NCI-H187 (cell line): ENCODE data around the gene CHMP1A.

ENCODE experiments used
- DNase-seq, 2 experiments: peaks; one replicate each; lab custom pipeline; 2025; lab: John Stamatoyannopoulos, UW

The CHMP1A gene

DNA sequence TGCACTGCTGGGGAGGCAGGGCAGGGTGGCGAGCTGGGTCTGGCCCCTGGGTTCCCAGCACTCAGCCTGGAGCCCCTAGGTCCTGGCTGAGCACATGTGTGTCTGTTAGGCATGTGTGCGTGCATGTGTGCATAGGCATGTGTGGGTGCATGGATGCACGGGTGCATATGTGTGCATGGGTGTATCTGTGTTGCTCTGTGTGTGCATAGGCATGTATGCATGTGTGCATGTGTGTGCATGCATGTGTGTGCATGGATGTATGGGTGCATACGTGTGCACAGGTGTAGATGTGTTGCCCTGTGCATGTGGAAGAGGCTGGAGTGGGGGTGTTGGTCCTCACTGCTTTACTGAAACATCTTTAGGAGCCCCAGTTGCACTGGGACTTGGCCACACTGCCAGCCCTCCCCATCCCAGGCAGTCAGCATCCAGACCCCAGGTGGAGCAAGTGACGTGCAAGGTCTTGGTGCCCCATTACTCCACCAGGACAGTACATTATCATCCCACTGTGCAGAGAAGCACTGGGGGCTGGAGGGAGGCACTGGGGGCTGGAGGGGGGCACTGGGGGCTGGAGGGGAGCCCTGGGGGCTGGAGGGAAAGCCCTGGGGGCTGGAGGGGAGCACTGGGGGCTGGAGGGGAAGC is 54.4 kb downstream of the CHMP1A start:
- no peak for DNase-seq

DNA sequence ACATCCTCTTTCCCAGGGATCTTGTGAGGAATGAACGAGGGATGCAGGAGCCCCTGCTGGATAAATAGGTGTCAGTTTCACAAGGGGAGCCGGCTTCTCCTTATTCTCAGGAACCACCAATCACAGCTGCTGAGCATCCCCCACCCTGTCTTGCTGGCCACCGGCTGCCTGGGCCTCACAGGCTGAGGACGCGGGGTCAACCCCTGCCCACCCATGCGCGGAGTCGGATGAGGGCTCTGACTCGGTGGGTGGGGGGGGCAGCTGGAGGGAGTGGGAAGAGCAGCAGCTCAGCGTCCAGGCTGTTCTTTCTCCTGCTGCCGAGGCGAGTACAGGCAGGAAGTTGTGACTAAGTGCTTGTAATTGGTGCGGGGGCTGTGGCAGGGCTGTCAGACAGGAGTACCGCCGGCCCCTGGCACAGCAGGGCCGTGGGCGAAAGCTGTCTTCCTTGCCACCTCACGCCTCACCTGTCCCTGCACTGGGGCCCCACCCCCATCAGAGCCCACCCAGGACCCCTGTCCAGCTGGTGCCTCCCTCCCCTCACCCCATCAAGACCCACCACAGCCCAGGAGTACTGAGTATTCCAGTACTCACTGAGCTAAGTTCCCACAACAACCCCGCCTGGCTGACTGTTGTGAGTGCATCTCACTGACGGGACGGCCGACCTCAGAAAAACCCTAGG is 55.1 kb downstream of the CHMP1A start:
- no peak for DNase-seq

DNA sequence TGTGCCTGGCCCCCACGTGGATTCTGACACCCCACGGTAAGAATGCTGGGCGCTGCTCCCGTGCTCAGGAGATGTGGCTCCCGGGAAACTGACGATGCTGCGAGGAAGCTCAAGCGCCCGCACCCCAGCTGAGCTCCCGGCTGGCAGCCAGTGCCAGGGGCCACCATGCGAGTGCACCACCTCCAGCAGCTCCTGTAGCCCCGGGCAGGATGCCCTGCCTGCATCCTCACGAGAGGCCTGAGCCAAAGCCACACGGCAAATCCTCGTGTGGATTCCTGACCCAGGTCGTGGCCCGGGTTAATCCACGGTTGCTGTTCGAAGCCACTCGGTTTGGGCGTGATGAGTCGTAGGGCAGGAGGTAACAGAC is 55.6 kb downstream of the CHMP1A start:
- DNase-seq, result no peak

DNA sequence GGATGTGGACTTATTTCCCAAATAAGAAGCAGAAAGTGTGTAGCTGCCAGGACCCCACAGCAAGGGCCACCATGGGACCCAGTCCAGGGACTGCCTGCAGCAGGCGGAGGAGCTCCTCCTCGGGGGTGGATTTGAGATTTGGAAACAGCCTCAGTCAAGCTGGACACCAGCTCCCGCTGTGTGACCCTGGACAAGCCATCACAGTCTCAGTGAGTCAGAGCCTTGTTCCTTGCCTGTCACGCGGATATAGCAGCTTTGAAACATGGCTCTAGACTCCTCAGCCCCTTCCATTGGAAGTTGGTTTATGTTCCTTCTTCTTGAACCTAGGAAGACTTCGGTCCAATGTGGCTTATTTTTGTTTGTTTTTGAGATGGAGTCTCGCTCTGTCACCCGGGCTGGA is 56.6 kb downstream of the CHMP1A start:
- no peak for DNase-seq

DNA sequence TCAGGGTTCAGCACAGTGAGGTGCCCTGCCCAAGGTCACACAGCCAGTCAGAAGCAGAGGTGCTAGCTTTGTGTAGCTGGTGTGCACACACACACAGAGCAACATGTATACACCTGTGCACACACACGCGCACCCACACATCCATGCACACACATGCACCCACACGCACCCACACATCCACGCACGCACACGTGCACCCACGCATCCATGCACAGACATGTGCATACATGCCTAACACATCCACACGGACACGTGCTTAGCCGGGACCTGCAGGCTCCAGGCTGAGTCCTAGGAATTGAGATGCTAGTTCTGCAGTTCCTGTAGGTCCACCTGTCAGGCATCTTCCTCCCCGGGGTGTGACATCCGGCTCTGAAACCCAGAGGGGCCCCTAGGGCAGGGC is 57.1 kb downstream of the CHMP1A start:
- no peak for DNase-seq

DNA sequence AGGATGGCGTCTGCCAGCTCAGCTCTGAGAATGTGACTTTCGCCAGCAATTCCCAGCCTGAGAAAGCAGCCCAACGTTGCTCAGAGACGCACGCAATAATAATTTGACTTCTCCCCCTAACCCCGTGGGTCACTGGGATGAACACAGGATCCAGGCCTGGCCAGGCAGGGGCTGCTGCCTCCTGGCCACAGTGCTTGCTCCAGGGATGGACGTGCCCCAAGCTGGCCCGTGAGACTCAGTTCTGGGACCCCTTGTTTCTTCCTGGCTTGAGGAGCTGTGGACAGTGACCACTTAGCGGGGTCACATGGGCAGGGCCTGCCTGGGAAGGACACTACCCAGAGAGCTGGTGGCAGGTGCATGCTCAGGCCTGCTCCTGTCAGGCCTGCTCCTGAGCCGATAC is 57.6 kb downstream of the CHMP1A start:
- no peak for DNase-seq

DNA sequence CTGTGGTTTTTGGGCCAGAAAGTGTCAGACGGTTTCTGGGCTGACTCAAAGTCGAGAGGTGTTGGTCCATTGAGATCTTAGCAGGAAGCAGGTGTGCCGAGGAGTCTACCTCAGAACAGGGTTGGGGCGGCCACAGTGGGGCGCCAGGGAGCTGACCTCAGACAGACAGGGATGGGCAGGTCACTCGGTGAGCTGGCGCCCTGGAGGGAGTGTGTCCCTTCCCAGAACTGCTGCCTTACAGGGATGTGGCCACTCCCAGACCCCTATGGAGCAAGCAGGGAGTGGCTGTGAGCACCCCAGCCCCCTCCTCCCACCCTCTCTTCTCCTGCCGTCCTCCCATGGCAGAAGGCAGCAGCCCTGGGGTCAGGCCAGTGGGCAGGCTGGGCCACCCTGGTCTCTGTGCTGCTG is 58.1 kb downstream of the CHMP1A start:
- no peak for DNase-seq

DNA sequence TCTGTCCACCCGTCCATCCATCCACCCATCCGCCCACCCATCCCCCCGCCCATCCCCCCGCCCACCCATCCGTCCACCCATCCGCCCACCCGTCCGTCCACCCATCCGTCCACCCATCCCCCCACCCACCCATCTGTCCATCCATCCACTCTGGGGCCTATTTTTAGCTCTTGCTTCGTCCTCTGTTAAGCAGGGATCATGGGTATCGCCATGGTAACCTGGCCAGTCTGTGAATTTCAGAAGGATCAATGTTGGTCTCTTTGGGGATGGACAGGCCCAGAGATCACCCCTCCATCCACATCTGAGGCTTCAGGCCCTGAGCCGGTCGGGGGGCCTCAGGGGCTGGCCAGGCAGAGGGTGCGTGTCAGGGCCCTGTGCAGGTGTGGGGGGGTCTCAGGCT is 59.3 kb downstream of the CHMP1A start:
- DNase-seq, result no peak

DNA sequence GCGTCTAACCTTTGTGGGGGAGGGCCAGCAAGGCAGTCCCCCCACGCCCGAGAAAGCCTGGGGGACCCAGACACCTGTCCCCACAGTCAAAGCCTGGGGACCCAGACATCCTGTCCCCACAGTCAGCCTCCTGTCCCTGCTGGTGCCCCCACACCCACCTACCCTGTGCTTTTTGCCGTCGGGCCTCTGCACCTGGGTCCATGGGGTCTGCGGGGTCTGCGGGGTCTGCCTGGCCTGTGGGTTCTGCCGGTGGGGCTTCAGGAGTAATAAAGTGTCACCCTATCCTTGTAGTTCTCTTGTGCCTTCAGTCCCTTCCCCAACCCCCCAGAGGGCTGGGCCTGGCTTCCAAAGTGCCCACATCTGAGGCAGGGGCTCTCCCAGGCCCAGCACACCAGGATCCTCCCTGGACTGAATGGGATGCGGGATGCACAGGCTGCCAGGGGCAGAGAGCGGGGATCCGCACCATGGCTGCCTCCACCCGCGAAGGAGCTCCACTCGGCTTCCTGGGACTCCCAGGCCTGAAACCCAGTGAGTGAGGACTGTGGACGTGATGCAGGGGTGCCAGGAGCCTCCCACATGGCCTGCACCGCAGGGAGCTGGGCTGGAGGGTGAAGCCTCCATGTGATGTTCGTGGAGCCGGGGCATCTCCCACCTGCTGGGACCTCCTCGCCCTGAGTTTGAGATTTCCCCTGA is 60.4 kb downstream of the CHMP1A start:
- DNase-seq, result no peak

DNA sequence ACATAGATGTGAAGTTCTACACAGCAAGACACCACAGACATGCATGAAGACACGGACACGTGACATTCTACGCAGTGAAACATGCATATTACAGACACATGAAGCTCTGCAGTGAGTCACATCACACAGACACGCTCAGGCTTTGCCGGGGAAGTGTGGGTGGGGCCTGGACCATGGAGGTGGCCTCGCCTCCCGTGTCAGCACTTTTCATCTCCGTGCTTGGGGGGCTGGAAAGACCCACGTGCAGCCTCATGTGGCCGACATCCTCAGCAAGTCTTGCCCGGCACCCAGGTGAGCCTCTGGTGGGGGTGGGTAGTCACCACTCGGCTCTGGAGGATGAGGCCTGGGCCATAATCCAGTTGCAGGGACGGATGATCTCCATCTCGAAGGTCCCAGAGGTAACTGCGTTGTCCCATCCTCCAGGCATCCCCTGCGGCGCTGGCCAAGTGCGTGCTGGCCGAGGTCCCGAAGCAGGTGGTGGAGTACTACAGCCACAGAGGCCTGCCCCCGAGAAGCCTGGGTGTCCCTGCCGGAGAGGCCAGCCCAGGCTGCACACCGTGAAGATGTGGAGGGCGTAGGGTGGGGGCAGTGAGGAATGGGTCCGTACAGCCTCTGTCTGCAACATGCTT is 61.3 kb downstream of the CHMP1A start:
- no peak for DNase-seq

DNA sequence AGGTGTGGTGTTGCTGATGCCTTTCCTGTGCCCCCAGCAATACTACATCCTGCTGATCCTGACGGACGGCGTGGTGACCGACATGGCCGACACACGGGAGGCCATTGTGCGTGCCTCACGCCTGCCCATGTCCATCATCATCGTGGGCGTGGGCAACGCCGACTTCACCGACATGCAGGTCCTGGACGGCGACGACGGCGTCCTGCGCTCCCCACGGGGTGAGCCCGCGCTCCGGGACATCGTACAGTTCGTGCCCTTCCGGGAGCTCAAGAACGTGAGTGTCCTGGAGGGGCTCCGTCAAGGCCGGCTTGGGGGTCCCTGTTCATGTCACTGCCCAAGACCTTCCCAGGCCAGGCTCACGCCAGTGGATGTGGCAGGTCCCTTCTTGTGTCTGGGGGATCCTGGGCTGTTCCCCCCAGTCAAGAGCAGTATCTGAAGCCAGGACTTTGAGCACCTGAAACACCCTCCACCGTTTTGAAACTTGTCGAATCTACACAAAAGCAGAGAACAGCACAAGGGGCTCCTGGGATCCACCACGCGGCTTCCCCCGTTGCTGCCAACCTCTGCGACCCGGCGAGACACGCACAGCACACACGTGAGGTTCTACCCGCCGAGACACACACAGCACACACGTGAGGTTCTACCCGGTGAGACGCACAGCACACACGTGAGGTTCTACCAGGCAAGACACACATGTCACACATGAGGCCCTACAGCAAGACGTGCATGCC is 62.0 kb downstream of the CHMP1A start:
- no peak for DNase-seq
